NCI-H2227 (cell line): ENCODE results near the gene EBNA1BP2.
"Not testable (repeated sequence)": the region's sequence is repeated elsewhere in the genome, so short reads cannot be mapped to it uniquely, and the experiment has no call there.

ENCODE experiments used
- DNase-seq: peaks from one replicate; lab custom pipeline; 2025; ENCODE audit not compliant: unreplicated experiment; lab: John Stamatoyannopoulos, UW

Gene EBNA1BP2

DNA sequence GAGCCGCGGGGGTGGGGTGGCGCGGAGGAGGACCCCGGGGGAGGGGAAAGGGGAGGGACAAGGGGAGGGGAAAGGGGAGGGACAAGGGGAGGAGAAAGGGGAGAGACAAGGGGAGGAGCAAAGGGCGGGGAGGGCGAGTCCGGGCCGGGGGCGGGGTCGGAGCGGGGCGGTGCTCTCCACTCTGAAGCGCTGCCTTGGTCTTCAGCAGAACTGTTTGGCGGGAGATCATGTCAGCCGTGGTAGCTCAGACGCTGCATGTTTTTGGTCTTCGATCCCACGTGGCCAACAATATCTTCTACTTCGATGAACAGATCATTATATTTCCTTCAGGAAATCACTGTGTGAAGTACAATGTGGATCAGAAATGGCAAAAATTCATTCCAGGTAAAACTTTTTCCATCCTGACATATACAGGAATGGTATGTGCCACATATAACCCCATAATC is 460 bp upstream of the EBNA1BP2 start:
- DNase-seq = peak; percentile 89

DNA sequence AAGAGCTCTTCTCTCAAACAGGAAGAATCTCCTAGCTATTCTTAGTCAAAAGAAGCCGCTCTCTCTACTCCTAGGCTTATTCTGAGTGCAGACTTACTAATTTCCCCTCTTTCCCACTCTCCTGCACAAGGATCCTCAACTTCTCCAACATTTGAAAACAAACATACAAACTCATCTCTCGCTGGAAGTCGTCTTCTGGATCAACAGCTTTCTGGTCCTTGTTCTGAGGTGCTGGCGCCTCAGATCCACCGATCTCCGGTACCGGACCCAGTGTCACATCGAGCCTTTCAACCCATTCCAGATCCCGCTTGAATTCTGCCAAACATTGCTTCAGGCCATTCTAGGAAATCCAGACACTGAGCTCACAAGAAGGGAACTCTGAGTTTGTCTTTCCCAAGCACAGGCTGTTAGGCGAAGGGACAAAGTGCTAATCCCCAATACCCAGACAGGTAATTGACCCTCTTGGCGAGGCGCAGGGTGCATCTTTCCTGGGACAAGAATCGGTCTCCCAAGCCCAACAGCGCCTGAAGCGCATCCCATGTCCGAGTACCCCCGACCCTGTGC is 696 bp downstream of the EBNA1BP2 start:
- no peak for DNase-seq

DNA sequence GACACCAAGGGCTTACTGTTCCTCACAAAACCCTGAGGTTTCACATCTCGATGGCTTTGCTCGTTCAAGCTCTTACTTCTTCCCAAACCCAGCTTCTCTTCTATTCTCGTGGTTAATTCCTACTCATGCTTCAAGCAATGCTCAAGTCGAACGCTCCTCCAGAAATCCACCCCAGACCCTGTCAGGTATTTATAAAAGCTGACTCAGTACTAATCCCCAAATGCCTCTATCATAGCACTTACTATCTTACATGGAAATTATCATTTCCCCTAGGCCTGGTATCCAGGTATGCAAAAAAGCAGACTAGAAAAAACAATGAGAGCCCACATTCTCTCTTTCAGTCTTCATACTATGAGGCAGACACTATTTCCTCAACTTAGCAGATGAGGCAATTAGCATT is 6.3 kb downstream of the EBNA1BP2 start:
- DNase-seq = no peak

DNA sequence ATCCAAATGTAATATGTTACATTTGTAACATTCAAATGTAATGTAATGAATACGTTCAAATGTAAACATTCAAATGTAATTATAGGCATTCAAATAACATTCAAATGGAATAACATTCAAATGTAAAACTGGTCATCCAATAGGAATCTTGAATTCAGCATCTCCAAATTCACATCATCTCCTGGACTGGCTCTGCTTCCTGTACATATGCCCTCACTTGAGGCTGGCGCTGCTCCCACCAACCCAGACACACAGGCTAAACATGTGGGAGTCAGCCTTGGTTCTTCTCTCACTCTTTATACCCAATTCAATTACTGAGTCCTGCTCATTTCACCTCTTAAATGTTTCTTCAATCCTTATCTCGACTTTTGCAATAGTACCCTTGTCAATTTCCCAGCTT is 6.9 kb downstream of the EBNA1BP2 start:
- no peak for DNase-seq

DNA sequence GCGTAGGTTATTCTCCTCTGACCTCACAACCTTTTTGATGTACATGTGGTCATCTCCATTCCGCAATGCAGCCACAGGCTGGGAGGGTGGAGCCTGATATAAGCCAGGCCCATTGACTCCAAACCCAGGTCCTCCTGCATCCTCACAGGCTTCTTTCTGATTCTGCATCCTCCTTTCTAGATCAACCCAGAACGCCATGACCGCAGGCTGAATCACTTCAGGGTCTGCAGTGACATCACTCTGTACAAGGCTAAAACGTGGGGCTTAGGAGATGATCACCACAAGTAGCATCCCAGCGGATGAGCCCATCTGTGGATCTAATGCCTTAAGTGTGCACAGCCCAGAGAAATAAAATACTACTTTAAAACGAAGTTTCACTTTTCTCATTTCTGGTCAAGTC is 16.1 kb downstream of the EBNA1BP2 start:
- no peak for DNase-seq

GRCh38 chr1:43153443-43153842 is 18.6 kb downstream of the EBNA1BP2 start:
- DNase-seq = no peak

- no peak for DNase-seq
These were observed 19.2 kb downstream of the EBNA1BP2 start for GRCh38 chr1:43152866-43153265.

DNA sequence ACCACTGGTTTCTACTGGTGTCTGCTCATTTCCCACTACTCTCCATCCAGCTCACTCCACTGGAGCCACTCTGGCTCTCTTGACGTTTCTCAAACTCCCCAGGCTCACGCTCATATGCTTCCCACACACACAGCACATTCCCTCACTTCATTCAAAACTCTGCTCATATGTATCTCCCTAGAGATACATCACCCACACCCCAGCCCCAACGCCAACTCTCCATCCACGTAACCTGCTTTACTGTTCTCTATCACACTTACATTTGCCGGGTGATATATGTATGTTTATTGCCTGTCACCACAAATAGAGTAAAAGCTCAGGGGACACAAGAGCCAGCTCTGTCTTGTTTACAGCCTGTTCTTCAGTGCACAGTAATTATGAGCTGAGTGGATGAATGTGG is 22.2 kb downstream of the EBNA1BP2 start:
- DNase-seq = no peak

DNA sequence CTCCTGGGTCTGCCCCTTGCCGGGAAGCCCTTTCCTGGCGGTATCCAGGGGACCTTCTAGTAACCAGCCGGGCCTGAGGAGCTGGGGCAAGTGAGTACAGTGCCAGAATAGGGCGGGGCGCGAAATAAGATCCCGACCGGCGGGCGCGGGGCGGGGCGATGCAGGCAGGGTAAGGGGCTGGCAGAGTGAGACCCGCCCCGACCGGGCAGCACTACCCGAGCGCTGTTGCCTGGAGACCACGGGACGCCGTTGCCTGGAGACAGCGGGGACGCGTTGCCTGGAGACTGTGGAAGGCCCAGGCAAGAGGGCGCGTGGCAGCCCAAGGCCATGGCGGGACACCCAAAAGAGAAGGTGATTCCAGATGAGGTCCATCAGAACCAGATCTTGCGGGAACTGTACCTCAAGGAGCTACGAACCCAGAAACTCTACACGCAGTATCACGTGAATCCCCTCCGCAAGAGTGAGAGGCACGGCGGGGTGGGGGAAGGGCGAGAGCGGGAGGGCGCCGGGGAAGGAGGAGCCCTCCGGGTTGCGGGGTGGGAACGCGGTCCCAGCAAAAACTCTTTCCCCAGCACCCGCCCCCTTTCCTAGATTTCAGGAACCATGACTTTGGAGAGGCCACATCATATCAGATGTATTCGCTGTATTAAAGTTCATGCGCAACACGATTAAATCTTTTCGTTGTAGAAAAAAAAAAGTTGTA is 24.3 kb downstream of the EBNA1BP2 start:
- DNase-seq = peak; percentile 95

DNA sequence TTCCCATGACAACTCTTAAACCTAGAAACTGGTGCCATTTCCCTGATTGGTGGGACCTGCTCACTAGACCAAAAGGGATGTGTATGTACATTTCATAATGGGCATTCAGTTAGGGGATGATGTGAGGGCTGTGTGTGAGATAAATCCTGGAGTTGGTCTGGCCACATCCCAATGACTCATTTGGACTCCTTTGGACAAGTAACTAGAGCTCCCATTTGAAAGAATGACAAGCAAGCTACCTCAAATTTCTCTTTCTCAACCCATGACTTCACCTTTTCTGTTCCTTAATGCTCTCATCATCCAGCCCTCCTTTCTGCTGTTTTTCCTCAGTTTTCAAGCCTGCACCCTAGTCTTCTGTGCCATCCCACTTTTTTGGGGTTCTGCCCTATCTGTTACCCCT is 27.9 kb downstream of the EBNA1BP2 start:
- DNase-seq = no peak

DNA sequence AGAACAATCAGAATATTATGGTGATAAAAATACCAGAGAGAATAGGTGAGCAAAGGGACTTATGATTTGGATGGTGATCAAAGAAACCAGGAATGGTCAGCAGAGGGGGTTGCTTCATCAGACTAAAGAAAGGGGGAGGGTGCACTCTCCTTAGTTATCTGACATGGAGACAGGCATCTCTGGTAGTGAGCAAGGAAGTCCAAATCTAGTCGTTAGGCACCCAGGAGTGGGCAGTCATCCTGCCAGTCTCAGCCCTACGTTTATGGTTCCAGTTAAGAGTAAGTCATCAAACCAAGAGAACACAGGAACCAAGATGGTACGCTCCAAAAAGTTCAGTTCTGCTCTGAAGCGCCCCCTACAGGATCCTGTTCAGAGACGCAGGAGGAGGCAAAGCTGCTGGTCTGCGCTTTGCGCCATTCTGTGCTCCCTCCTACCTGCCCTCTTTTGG is 28.6 kb downstream of the EBNA1BP2 start:
- DNase-seq = peak; percentile 29

DNA sequence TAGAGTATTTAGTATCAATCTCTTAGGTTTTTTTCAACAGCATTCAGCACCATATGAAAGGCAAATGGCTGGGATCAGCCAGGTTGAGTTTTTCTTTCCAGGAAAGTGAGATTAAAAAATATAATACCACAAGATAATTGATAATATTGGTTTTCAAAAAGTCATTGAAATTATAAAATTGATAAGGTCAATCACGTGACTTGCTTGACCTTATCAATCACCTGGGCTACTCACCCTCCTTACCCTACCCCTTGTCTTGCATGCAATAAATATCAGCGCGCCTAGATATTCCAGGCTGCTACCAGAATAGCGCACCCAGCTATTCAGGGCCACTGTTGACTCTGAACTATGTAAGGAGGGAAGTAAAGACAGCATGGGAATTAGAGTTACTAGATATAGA is 31.5 kb downstream of the EBNA1BP2 start:
- no peak for DNase-seq

- no peak for DNase-seq
These were observed 32.1 kb downstream of the EBNA1BP2 start for GRCh38 chr1:43140010-43140409.

DNA sequence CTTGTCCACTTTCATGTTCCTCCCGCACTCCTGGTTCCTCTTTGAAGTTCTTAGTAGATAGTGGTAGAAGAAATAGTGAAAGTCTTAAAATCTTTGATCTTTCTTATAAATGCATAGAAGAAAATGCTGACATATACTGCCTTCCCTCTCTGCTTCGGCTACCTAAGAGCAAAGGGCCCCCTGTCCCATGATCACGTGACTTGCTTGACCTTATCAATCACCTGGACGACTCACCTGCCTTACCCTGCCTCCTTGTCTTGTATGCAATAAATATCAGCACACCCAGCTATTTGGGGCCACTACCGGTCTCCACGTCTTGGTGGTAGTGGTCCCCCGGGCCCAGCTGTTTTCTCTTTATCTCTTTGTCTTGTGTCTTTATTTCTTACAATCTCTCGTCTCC is 32.8 kb downstream of the EBNA1BP2 start:
- not testable (repeated sequence) for DNase-seq

DNA sequence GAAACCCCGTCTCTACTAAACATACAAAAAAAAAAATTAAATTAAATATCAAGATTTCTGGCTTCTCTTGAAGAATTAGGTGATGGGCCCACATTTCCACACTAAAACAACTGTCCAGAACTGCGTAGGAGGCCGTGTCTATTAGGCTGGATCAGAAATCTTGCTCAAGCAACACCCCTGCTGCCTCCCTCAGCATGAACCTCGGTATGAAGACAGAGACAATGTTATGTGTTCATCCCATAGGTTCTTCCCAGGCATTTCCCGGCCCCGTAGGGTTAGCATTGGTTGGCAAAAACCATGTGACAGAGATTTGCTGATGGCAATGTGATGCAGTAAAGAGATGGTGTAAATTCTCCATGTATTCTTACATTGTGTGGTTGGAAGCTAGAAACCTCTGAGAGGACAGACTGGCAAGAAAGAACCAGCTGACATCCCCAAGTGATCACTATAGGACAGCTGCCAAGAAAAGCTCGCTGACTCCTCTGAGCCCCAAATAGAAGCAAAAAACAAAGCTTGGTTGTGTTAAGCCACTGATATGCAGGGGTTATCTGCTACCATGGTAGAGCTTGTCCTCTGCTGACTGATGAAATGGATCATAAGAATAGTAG is 34.5 kb downstream of the EBNA1BP2 start:
- DNase-seq = no peak

- DNase-seq = no peak
These were observed 36.0 kb downstream of the EBNA1BP2 start for GRCh38 chr1:43135857-43136781.

DNA sequence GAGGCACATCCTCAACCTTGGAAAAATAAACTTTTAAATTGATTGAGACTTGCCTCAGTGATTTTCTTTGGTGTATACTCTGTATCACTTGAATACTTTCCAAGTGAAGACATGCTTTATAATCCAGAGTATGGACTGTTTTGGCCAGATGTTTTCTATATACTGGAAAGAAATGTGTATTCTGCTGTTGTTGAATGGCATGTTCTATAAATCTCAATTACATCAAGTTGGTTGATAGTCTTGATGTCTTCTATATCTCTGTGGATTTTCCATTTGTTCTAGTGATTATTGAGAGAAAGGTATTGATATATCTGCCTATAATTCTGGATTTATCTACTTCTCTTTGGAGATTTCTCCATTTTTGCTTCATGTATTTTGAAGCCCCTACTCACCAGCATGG is 37.5 kb downstream of the EBNA1BP2 start:
- no peak for DNase-seq

DNA sequence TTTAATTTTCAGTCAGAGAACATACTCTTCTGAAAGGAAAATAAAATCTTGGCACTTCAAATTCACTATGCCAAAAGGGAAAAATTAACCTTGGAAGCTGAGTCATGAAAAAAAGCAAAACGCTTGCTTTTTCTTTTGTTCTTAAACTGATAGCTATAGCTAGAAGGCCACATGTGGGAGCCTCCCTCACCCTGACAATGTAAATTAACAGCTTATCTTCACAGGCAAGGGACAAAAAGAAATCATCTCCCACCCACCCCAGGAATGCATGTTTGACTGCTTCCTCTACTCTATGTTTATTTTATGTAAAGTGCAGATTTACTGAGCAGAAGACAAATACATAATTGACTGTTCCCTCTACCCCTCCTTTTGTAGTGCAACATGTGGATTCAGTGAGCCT is 38.0 kb downstream of the EBNA1BP2 start:
- DNase-seq = no peak

DNA sequence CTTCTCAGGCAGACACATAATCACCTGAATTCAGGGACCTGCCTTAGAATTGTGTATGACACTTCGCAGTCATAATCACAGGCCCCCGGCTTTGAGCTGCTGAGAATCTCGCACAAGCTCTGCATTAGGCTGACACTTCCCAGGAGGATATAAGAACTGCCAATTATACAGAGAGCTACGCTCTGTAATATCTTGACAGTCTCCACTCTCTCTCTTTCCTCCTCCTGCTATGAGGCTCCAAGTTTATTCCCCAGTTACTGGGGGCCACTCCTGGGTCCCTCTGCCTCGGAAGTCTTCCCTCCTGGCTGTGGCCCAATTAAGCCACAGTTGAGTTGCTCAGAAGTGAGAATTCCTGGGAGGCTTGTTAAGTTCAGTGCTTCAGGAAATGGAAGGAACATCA is 42.7 kb downstream of the EBNA1BP2 start:
- peak; percentile 66 for DNase-seq

DNA sequence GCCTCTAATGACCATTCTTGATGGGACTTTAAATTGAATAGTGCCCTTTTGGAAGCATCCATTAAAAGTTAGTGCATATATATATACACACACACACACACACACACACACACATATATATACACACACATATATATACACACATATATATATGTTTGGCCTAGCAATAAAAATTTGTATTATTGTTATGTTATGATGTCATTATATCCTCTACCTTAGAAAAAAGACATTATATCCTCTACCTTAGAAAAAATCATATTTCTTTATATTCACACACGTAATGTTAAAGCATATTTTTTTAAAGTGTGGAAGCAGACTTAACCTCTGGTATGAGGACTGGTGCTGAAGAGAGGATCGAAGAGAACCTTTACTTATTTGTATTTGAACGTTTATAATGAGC is 43.3 kb downstream of the EBNA1BP2 start:
- DNase-seq = no peak

GRCh38 chr1:43123031-43123430 is 49.1 kb downstream of the EBNA1BP2 start:
- DNase-seq = no peak
